Measurements from ENCODE around the gene SLC12A6.

Gene SLC12A6

DNA sequence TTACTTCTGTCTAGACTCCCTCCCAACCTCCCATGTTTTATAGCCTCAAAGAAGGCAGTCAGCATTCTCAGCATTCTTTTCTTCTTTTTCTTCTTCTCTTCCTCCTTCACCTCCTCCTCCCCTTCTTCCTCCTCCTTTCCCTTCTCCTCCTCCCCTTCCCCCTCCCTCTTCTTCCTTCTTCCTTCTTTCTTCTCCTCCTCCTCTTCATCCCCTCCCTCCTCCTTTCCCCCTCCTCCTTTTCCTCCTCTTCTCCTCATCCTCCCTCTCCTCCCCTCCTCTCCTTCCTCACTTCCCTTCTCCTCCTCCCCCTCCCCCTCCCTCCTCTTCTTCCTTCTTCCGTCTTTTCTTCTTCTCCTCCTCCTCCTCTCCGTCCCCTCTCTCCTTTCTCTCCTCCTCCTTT is 33.1 kb upstream of the SLC12A6 start:
- POLR2A ChIA-PET = no interaction called here
- CTCF ChIA-PET = no interaction called here
- TF ChIP-seq, protein P1, sequence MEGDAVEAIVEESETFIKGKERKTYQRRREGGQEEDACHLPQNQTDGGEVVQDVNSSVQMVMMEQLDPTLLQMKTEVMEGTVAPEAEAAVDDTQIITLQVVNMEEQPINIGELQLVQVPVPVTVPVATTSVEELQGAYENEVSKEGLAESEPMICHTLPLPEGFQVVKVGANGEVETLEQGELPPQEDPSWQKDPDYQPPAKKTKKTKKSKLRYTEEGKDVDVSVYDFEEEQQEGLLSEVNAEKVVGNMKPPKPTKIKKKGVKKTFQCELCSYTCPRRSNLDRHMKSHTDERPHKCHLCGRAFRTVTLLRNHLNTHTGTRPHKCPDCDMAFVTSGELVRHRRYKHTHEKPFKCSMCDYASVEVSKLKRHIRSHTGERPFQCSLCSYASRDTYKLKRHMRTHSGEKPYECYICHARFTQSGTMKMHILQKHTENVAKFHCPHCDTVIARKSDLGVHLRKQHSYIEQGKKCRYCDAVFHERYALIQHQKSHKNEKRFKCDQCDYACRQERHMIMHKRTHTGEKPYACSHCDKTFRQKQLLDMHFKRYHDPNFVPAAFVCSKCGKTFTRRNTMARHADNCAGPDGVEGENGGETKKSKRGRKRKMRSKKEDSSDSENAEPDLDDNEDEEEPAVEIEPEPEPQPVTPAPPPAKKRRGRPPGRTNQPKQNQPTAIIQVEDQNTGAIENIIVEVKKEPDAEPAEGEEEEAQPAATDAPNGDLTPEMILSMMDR (IDR thresholded peaks at IDR 0.05; ENCODE audit: control extremely low read depth, extremely low read depth, low read depth, missing control alignments) = no peak
- no peak for DNase-seq (ENCODE audit: extremely low spot score)

DNA sequence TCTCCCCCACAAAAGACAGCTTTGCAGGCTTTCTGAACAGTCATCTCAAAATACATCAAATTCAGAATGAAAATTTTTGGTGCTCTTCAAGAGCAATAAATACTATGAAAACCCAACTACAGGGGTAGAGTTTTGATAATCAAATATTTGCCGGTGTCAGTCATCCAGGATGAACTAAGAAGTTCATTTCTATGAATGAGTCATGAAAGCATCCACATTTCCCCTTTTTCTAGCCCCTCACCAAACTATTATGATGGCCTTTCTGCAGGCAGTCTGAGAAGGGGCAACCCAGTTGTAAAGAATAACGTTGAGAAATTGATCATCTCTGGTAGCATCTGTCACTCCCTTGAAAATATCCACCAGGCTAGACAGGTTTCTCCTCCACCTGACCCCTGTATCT is 32.5 kb upstream of the SLC12A6 start:
- ChIA-PET POLR2A (no interaction called here), CTCF (interaction anchor here (5.4 kb wide), 1 partner anchor 128 kb away, joined by 28 read pairs; no protein-coding TSS in a partner anchor)
- TF ChIP-seq, protein P1 (IDR thresholded peaks at IDR 0.05; ENCODE audit: control extremely low read depth, extremely low read depth, low read depth, missing control alignments) = no peak
- no peak for DNase-seq (ENCODE audit: extremely low spot score)

DNA sequence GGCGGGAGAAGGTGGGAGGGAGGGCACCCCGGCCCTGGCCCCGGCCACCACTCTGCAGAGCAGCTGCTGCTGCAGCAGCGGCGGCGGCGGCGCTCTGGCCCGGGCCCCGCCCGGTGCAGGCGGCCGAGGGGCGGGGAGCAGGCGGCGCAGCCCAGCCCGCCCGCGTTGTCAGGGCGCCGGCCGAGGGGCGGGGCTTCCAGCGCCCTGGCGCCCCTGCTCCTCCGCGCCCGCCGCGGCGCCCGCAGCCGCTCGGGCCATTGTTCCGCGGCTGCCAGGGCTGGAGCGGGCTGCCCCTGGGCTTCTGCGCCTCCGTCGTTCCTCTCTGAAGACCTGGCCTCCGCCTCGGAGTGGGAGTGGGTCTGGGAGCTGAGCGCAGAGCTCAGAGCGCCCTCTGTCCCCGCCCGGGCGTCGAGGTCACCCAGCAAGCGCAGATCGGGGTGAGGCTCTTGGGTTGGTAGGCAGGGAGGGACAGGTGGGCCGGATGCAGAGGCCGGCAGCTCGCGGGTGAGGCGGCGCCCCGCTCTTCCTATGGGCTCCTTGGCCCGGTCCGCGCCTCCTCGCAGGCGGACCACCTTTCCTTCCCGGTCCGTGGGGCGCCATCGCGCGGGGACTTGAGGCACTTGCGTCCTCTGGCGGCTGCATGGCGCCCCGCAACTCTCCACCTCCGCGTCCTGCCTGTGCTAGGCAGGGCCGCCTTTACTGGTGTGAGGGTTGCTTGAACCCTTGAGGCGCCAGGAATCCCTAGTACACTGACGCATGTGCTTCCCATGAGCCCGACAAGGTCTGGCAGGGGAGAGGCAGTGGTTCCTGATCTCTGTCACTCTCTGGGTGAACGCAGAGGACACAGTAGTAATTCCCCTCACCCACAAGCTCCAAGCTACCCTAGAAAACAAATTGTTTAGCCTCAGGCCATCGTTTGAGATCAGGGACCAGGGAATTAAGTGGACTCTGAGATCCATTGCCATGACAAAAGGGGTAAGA is 29.8 kb upstream of the SLC12A6 start, which contains the start of gene LPCAT4:
LPCAT4 (minus strand) TSS at position 96 of the 981 bp plus-strand sequence. CDS start 96 bp downstream, outside the sequence.
- POLR2A ChIA-PET = interaction anchor here (0.7 to 1.3 kb wide), 2 partner anchors 39 to 329 kb away, joined by 4 to 5 read pairs; partner anchors contain the start of gene AVEN
- TF ChIP-seq, protein P1 (IDR thresholded peaks at IDR 0.05; ENCODE audit: control extremely low read depth, extremely low read depth, low read depth, missing control alignments) = peak; percentile 97
- CTCF ChIA-PET = interaction anchor here (0.5 to 5.4 kb wide), 34 partner anchors 9 to 331 kb away, joined by 3 to 69 read pairs (median 4); partner anchors contain the start of genes GOLGA8B, NOP10, NUTM1 and SLC12A6
- DNase-seq (ENCODE audit: extremely low spot score) = peak; percentile 95

DNA sequence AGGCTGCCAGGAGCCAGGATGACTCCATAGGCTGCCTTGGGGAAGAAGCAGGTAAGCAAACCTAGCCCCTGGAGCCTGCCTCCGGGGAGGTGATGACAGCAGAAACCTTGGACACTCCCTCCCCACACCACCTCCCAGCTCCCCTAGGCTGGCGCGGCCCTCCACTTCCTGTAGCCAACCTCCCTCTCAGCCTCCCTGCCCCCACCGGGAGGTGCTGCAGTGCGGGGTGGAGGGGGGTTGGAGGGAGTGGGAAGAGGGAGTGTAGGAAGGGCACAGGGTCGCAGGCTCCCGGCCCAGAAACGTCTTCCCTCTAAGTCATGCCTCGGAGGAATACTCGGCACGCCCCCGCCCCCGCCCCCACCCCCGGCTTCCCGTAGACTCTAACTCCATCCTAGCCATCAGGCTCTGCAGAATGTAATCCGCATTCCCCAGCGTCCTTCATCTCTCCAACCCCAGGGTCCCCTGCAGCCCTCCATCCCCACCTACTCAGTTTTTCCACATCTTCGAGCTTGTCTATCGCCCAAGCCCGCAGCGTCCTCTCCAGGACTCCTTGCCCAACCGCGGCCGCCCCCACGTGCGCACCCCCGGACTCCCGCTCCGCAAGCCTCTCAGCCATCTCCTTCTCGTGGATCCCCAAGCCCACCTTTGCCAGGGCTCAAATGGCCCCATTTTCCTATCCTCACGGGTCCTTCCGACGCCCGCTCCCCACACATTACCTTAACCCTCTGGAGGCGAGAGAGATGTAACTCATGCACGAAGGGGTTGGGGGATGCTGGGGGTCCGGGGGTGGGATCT is 28.9 kb upstream of the SLC12A6 start:
- TF ChIP-seq, protein P1 (IDR thresholded peaks at IDR 0.05; ENCODE audit: control extremely low read depth, extremely low read depth, low read depth, missing control alignments) = no peak
- peak; percentile 59 for DNase-seq (ENCODE audit: extremely low spot score)
- POLR2A ChIA-PET = interaction anchor here (0.8 to 1.3 kb wide), 3 partner anchors 32 to 48 kb away, joined by 3 to 5 read pairs (median 4); no protein-coding TSS in a partner anchor
- CTCF ChIA-PET = interaction anchor here (0.7 to 5.4 kb wide), 27 partner anchors 10 to 305 kb away, joined by 3 to 69 read pairs (median 5); partner anchors contain the start of genes GOLGA8B, NOP10, NUTM1 and SLC12A6

DNA sequence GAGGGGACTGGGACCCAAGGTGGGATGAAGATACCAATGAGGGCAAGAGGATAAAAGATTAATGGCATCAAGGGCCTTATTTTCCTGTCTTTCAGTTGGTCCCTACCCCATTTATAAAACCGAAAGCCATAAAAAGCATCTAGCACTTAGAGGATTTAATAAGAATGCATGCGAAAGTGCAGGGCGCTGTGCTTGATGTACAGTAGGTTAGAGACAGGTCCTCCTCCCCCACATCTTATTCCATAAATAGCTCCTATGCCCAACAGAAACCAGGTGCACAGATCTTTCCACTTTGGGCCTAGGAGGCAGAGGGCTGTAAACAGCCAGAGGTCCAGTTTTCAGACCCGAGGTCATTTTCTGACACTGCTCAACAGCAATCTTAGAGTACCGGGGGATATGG is 28.3 kb upstream of the SLC12A6 start:
- no peak for DNase-seq (ENCODE audit: extremely low spot score)
- POLR2A ChIA-PET = interaction anchor here (0.8 kb wide), 2 partner anchors 32 to 47 kb away, joined by 3 to 4 read pairs; no protein-coding TSS in a partner anchor
- CTCF ChIA-PET = interaction anchor here (0.8 to 5.4 kb wide), 10 partner anchors 10 to 305 kb away, joined by 3 to 69 read pairs (median 16); partner anchors contain the start of genes NOP10, NUTM1 and SLC12A6
- TF ChIP-seq, protein P1 (IDR thresholded peaks at IDR 0.05; ENCODE audit: control extremely low read depth, extremely low read depth, low read depth, missing control alignments) = no peak
